ENCODE measurements around the gene GNAO1. TPM values are rescaled to one million over a fixed set of nuclear protein-coding genes. Genes with fewer than 3 reads are reported as not detected.
A peak's percentile ranks its signal among the peaks of the same experiment; 100 is the strongest.

The GNAO1 gene
- total and polyA plus RNA-seq, 2 of the 13 experiments (the other 11 are each of a cell fraction or from before 2014, with no cell fraction given), result not detected

GRCh38 chr16:56263711-56264608 is 72.7 kb downstream of the GNAO1 start (continued):
- TF ChIP-seq SRF (IDR thresholded peaks at IDR 0.05; ENCODE audit: low read depth, low read length), result no peak
- TF ChIP-seq KDM5A (IDR thresholded peaks at IDR 0.05; ENCODE audit: borderline replicate concordance, low read length), result no peak
- no peak for TF ChIP-seq ZNF326 (CRISPR knock-in tag; IDR thresholded peaks at IDR 0.05; ENCODE audit: borderline replicate concordance)
- TF ChIP-seq NR2F1 (CRISPR knock-in tag; IDR thresholded peaks at IDR 0.05), result peak; percentile 80 to 85
- TF ChIP-seq ZNF292 (CRISPR knock-in tag; IDR thresholded peaks at IDR 0.05; ENCODE audit: borderline replicate concordance, low read depth), result peak; percentile 99
- peak; percentile 23; the same call in 1 of the 2 replicates for TF ChIP-seq NCOR1 (IDR thresholded peaks at IDR 0.05; ENCODE audit: borderline replicate concordance, low read length)
- TF ChIP-seq TFDP2 (CRISPR knock-in tag; IDR thresholded peaks at IDR 0.05), result no peak
- TF ChIP-seq BORCS8-MEF2B (CRISPR knock-in tag; IDR thresholded peaks at IDR 0.05), result peak; percentile 60; the same call in 1 of the 2 replicates
- TF ChIP-seq ZNF580 (CRISPR knock-in tag; IDR thresholded peaks at IDR 0.05; ENCODE audit: borderline replicate concordance, low read depth), result no peak
- TF ChIP-seq ZFX (CRISPR knock-in tag; IDR thresholded peaks at IDR 0.05; ENCODE audit: low read depth), result peak; percentile 63
- no peak for TF ChIP-seq ZNF737 (CRISPR knock-in tag; IDR thresholded peaks at IDR 0.05; ENCODE audit: borderline replicate concordance)
- TF ChIP-seq ZNF724P (CRISPR knock-in tag; IDR thresholded peaks at IDR 0.05; ENCODE audit: borderline replicate concordance), result peak; percentile 11; the same call in 1 of the 2 replicates
- TF ChIP-seq MED8 (CRISPR knock-in tag; IDR thresholded peaks at IDR 0.05; ENCODE audit: insufficient replicate concordance), result no peak
- no peak for TF ChIP-seq ZNF775 (CRISPR knock-in tag; IDR thresholded peaks at IDR 0.05; ENCODE audit: borderline replicate concordance)
- no peak for TF ChIP-seq KLF11 (CRISPR knock-in tag; IDR thresholded peaks at IDR 0.05)
- no peak for TF ChIP-seq THAP11 (CRISPR knock-in tag; IDR thresholded peaks at IDR 0.05)
- TF ChIP-seq ZNF780A (CRISPR knock-in tag; IDR thresholded peaks at IDR 0.05), result no peak
- no peak for TF ChIP-seq LBX2 (CRISPR knock-in tag; IDR thresholded peaks at IDR 0.05; ENCODE audit: borderline replicate concordance)
- TF ChIP-seq ZNF660 (CRISPR knock-in tag; IDR thresholded peaks at IDR 0.05; ENCODE audit: borderline replicate concordance, low read depth), result no peak
- no peak for TF ChIP-seq SIX4 (CRISPR knock-in tag; IDR thresholded peaks at IDR 0.05)
- no peak for TF ChIP-seq ZFP1 (CRISPR knock-in tag; IDR thresholded peaks at IDR 0.05)
- TF ChIP-seq IRF1 (CRISPR knock-in tag; IDR thresholded peaks at IDR 0.05; ENCODE audit: low read depth), result no peak
- no peak for TF ChIP-seq ZNF674 (CRISPR knock-in tag; IDR thresholded peaks at IDR 0.05; ENCODE audit: low read depth)
- 0 out of 2 replicates have a peak, but pooled peaks have one; percentile 29 for TF ChIP-seq JUND (CRISPR knock-in tag; IDR thresholded peaks at IDR 0.05)
- TF ChIP-seq CERS6 (CRISPR knock-in tag; IDR thresholded peaks at IDR 0.05), result no peak
- no peak for TF ChIP-seq SUZ12 (IDR thresholded peaks at IDR 0.05; ENCODE audit: low read depth, low read length)
- no peak for TF ChIP-seq RBAK (CRISPR knock-in tag; IDR thresholded peaks at IDR 0.05)

All from HepG2 (cell line).